Right lobe of liver (tissue), 4 donors: ENCODE measurements around the gene EDARADD.

Experiments used
- POLR2A ChIP-seq: fragments of 450-650 bp; IDR thresholded peaks from one replicate; pipeline ENCODE4 v1.6.1; 2017; ENCODE audit warnings: antibody characterized with exemption, mild to moderate bottlenecking
- TF ChIP-seq, protein P1 (sequence below), 4 donors: fragments of 200-600 bp in 3 of 4; fragments of 450-650 bp in 1 of 4; IDR thresholded peaks; one replicate each; pipeline versions ENCODE4 v1.5.1 to v1.8.0; 2016 to 2022; ENCODE audit warnings: antibody characterized with exemption in 4 of 4, mild to moderate bottlenecking in 2 of 4
- donor health status: DM: no; HTN: no; CAD: no.
- donor health status: DM: no; HTN: no; CAD: no.
- donor health status: DM: no; HTN: yes; CAD: no.

DNA sequence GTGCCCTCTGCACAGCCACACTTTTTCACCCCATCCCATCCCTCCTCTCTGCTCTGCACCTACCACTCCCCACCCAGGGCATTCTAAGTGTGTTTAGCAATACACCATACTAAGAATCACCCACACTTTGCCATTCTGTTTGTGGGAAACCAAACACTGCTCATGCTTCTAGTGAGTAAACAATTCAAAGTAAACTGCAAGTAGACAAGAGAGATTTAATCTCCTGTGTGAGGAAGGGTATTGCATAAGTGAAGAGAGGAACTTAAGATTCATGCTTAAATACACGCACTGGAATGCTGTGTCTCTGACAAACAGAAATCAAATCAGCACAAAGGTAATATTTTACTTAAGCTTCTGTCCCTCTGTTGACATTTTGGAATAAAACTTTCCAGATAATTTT lies 4.8 kb upstream of the EDARADD start:
- no peak for TF ChIP-seq POLR2A
- TF ChIP-seq, protein P1, sequence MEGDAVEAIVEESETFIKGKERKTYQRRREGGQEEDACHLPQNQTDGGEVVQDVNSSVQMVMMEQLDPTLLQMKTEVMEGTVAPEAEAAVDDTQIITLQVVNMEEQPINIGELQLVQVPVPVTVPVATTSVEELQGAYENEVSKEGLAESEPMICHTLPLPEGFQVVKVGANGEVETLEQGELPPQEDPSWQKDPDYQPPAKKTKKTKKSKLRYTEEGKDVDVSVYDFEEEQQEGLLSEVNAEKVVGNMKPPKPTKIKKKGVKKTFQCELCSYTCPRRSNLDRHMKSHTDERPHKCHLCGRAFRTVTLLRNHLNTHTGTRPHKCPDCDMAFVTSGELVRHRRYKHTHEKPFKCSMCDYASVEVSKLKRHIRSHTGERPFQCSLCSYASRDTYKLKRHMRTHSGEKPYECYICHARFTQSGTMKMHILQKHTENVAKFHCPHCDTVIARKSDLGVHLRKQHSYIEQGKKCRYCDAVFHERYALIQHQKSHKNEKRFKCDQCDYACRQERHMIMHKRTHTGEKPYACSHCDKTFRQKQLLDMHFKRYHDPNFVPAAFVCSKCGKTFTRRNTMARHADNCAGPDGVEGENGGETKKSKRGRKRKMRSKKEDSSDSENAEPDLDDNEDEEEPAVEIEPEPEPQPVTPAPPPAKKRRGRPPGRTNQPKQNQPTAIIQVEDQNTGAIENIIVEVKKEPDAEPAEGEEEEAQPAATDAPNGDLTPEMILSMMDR (IDR thresholded peaks at IDR 0.05) = no peak
